H1 (cell line): ENCODE data around the gene MS4A18. TPM values are rescaled to one million over a fixed set of nuclear protein-coding genes. Genes with fewer than 3 reads are reported as not detected.

Experiments used
- CTCF ChIA-PET: fragments of 300-600 bp; sonication (Branson Sonifier 250); formaldehyde crosslinking; loops from one replicate; lab custom pipeline; 2021; ENCODE audit not compliant: partially characterized antibody; lab: Charles Lee
- POLR2A ChIA-PET: fragments of 300-600 bp; sonication (Branson Sonifier 250); formaldehyde crosslinking; loops from one replicate; lab custom pipeline; 2021; ENCODE audit warnings: inconsistent platforms; ENCODE audit not compliant: partially characterized antibody; lab: Charles Lee
- DNase-seq, 2 experiments: peaks; one replicate each; pipeline versions ENCODE4 v3.0.0 to v3.0.0-alpha.2; 2010 to 2022; ENCODE audit warnings: low spot score in 2 of 2, low read depth in 1 of 2, mixed read lengths in 1 of 2
- FAIRE-seq: peaks from 2 replicates; lab custom pipeline; 2011; peaks lifted over from hg19 to GRCh38; lab: Jason Lieb, UNC
- H2AFZ ChIP-seq: 2 replicates; pipeline ENCODE4 v1.8.1; 2012; ENCODE audit warnings: low read length, inconsistent platforms
- H2AK5ac ChIP-seq: 2 replicates; pipeline ENCODE4 v1.6.1; 2013; ENCODE audit warnings: low read depth, low read length
- H2BK120ac ChIP-seq: replicated peaks from 2 replicates; pipeline ENCODE3; 2013; ENCODE audit warnings: low read depth, low read length, inconsistent platforms
- H2BK12ac ChIP-seq: 2 replicates; pipeline ENCODE4 v1.6.1; 2013; ENCODE audit warnings: low read depth, low read length
- H2BK15ac ChIP-seq: 2 replicates; pipeline ENCODE4 v1.6.1; 2013; ENCODE audit warnings: low read length
- H2BK20ac ChIP-seq: 2 replicates; pipeline ENCODE4 v1.6.1; 2013; ENCODE audit warnings: low read length
- H2BK5ac ChIP-seq: 2 replicates; pipeline ENCODE4 v1.6.1; 2013; ENCODE audit warnings: low read depth, low read length
- H3K14ac ChIP-seq: 2 replicates; pipeline ENCODE4 v1.6.1; 2013; ENCODE audit warnings: inconsistent platforms; ENCODE audit not compliant: insufficient read length
- H3K18ac ChIP-seq: 2 replicates; pipeline ENCODE4 v1.6.1; 2013; ENCODE audit warnings: low read length; ENCODE audit errors: extremely low read depth
- H3K23ac ChIP-seq: 2 replicates; pipeline ENCODE4 v1.6.1; 2013; ENCODE audit warnings: inconsistent platforms; ENCODE audit not compliant: insufficient read length
- H3K23me2 ChIP-seq: 2 replicates; pipeline ENCODE4 v1.6.1; 2013; ENCODE audit warnings: low read depth, low read length
- H3K27ac ChIP-seq: 2 replicates; pipeline ENCODE4 v1.6.1; 2011; ENCODE audit warnings: low read depth, low read length, inconsistent platforms
- H3K27me3 ChIP-seq, 4 experiments: replicated peaks in 1 of 4; 1 replicate in 1 of 4; 2 replicates in 3 of 4; pipeline versions ENCODE4 v1.6.1 to v1.8.1; 2011 to 2013; ENCODE audit warnings: low read length in 3 of 4, mild to moderate bottlenecking in 3 of 4, inconsistent platforms in 2 of 4, mixed read lengths in 2 of 4, moderate library complexity in 1 of 4; ENCODE audit not compliant: control insufficient read depth in 3 of 4, insufficient read depth in 3 of 4; ENCODE audit errors: extremely low read depth in 1 of 4
- H3K36me3 ChIP-seq, 4 experiments: 2 replicates each; pipeline versions ENCODE4 v1.6.1 to v1.8.1; 2011 to 2013; ENCODE audit warnings: mild to moderate bottlenecking in 4 of 4, low read length in 3 of 4, moderate library complexity in 2 of 4, control low read depth in 1 of 4, inconsistent platforms in 1 of 4; ENCODE audit not compliant: insufficient read depth in 4 of 4, control insufficient read depth in 2 of 4
- H3K4ac ChIP-seq: replicated peaks from 2 replicates; pipeline ENCODE3; 2013; ENCODE audit warnings: low read length, low read depth, mixed read lengths, inconsistent platforms; ENCODE audit not compliant: insufficient read length
- H3K4me1 ChIP-seq, 4 experiments: replicated peaks in 1 of 4; 1 replicate in 1 of 4; 2 replicates in 3 of 4; pipeline versions ENCODE4 v1.6.1 to v1.8.1; 2011 to 2013; ENCODE audit warnings: low read length in 3 of 4, inconsistent platforms in 2 of 4, mixed read lengths in 1 of 4; ENCODE audit not compliant: insufficient read depth in 4 of 4, control insufficient read depth in 3 of 4
- H3K4me2 ChIP-seq, 2 experiments: 2 replicates each; pipeline versions ENCODE4 v1.6.1 to v1.8.1; 2011 to 2013; ENCODE audit warnings: low read depth in 2 of 2, low read length in 2 of 2, control low read depth in 1 of 2, inconsistent platforms in 1 of 2, mild to moderate bottlenecking in 1 of 2; ENCODE audit not compliant: insufficient read depth in 1 of 2
- H3K4me3 ChIP-seq, 4 experiments: fragments of 200-600, 300-600 bp in 1 of 4; sonication (generic), shearing (Covaris generic), sonication (Bioruptor Twin) in 1 of 4; 2 replicates each; pipeline versions ENCODE4 v1.5.1 to v1.8.1; 2011 to 2016; ENCODE audit warnings: low read length in 4 of 4, low read depth in 3 of 4, control low read depth in 2 of 4, inconsistent platforms in 2 of 4, mild to moderate bottlenecking in 2 of 4, mixed read lengths in 1 of 4, moderate library complexity in 1 of 4; ENCODE audit not compliant: insufficient read depth in 2 of 4; ENCODE audit errors: extremely low read depth in 1 of 4
- H3K56ac ChIP-seq: replicated peaks from 2 replicates; pipeline ENCODE3; 2013; ENCODE audit warnings: low read depth, mild to moderate bottlenecking, mixed read lengths, low read length, inconsistent platforms; ENCODE audit not compliant: insufficient read length
- H3K79me1 ChIP-seq: 2 replicates; pipeline ENCODE4 v1.6.1; 2013; ENCODE audit warnings: low read depth, low read length, control low read depth
- H3K79me2 ChIP-seq, 2 experiments: 2 replicates each; pipeline versions ENCODE4 v1.6.1 to v1.8.1; 2012 to 2013; ENCODE audit warnings: low read length in 2 of 2, mild to moderate bottlenecking in 2 of 2, inconsistent platforms in 1 of 2; ENCODE audit not compliant: insufficient read depth in 2 of 2, control insufficient read depth in 1 of 2
- H3K9ac ChIP-seq, 4 experiments: replicated peaks in 1 of 4; 1 replicate in 1 of 4; 2 replicates in 3 of 4; pipeline versions ENCODE4 v1.6.1 to v1.8.1; 2011 to 2013; ENCODE audit warnings: low read depth in 3 of 4, low read length in 3 of 4, control low read depth in 2 of 4, mild to moderate bottlenecking in 2 of 4, moderate library complexity in 2 of 4, inconsistent platforms in 1 of 4; ENCODE audit errors: extremely low read depth in 1 of 4
- H3K9me3 ChIP-seq, 2 experiments: 2 replicates each; pipeline versions ENCODE4 v1.6.1 to v1.8.1; 2012 to 2013; ENCODE audit warnings: mild to moderate bottlenecking in 2 of 2, moderate library complexity in 2 of 2, control low read depth in 1 of 2, inconsistent platforms in 1 of 2, low read depth in 1 of 2, low read length in 1 of 2, mixed read lengths in 1 of 2; ENCODE audit not compliant: insufficient read depth in 2 of 2
- H4K20me1 ChIP-seq, 2 experiments: replicated peaks in 1 of 2; 2 replicates each; pipeline versions ENCODE3 to v1.8.1; 2011 to 2013; ENCODE audit warnings: inconsistent platforms in 2 of 2, low read length in 2 of 2, mild to moderate bottlenecking in 1 of 2; ENCODE audit not compliant: insufficient read depth in 2 of 2, control insufficient read depth in 1 of 2
- H4K5ac ChIP-seq: 2 replicates; pipeline ENCODE4 v1.6.1; 2013; ENCODE audit warnings: low read length, low read depth, mixed read lengths, inconsistent platforms; ENCODE audit not compliant: insufficient read length
- H4K8ac ChIP-seq: 2 replicates; pipeline ENCODE4 v1.8.0; 2013; ENCODE audit warnings: mild to moderate bottlenecking, moderate library complexity, low read length, inconsistent platforms; ENCODE audit not compliant: insufficient read depth; ENCODE audit errors: extremely low read depth
- H4K91ac ChIP-seq: replicated peaks from 2 replicates; pipeline ENCODE3; 2013; ENCODE audit warnings: low read length, mixed read lengths, inconsistent platforms; ENCODE audit not compliant: insufficient read length
- ATF2 ChIP-seq: IDR thresholded peaks from 2 replicates; pipeline ENCODE4 v1.6.1; 2012; ENCODE audit warnings: low read length, inconsistent platforms
- EZH2 ChIP-seq: fragments of 200-600 bp; sonication (generic); IDR thresholded peaks from 2 replicates; pipeline ENCODE4 v1.7.1; 2012; ENCODE audit warnings: low read depth, mild to moderate bottlenecking, moderate library complexity, low read length, inconsistent platforms; ENCODE audit not compliant: severe bottlenecking
- GABPA ChIP-seq: IDR thresholded peaks from 2 replicates; pipeline ENCODE4 v1.6.1; 2011; ENCODE audit warnings: mild to moderate bottlenecking, low read length, moderate library complexity, borderline replicate concordance; ENCODE audit not compliant: insufficient read depth
- JUN ChIP-seq: IDR thresholded peaks from 2 replicates; pipeline ENCODE4 v1.6.1; 2011; ENCODE audit warnings: low read depth, mild to moderate bottlenecking, improper control_type of control experiment, low read length
- KDM4A ChIP-seq: IDR thresholded peaks from one replicate; pipeline ENCODE4 v1.7.1; 2012; ENCODE audit warnings: low read depth, mild to moderate bottlenecking, moderate library complexity, low read length, inconsistent platforms; ENCODE audit not compliant: severe bottlenecking
- PHF8 ChIP-seq: fragments of 200-600 bp; sonication (generic); conservative IDR thresholded peaks from 2 replicates; pipeline ENCODE4 v1.7.1; 2012; ENCODE audit warnings: low read depth, mild to moderate bottlenecking, inconsistent platforms, low read length, moderate library complexity
- POU5F1 ChIP-seq: IDR thresholded peaks from 2 replicates; pipeline ENCODE4 v1.6.1; 2011; ENCODE audit warnings: low read depth, mild to moderate bottlenecking, low read length, moderate library complexity
- SIN3A ChIP-seq, 2 experiments: IDR thresholded peaks in 1 of 2; conservative IDR thresholded peaks in 1 of 2; 2 replicates each; pipeline ENCODE4 v1.6.1; 2011 to 2012; ENCODE audit warnings: low read length in 2 of 2, improper control_type of control experiment in 1 of 2, low read depth in 1 of 2, mild to moderate bottlenecking in 1 of 2
- SP1 ChIP-seq: IDR thresholded peaks from 2 replicates; pipeline ENCODE4 v1.6.1; 2011; ENCODE audit warnings: low read depth, low read length
- TAF1 ChIP-seq: IDR thresholded peaks from 2 replicates; pipeline ENCODE4 v1.6.1; 2011; ENCODE audit warnings: mild to moderate bottlenecking, low read depth, low read length
- TCF12 ChIP-seq: IDR thresholded peaks from 2 replicates; pipeline ENCODE4 v1.6.1; 2011; ENCODE audit warnings: low read depth, mild to moderate bottlenecking, low read length
- YY1 ChIP-seq: IDR thresholded peaks from 2 replicates; pipeline ENCODE4 v1.6.1; 2011; ENCODE audit warnings: low read depth, mild to moderate bottlenecking, low read length
- WGBS, 2 experiments: shearing (Covaris generic) in 1 of 2; methylation state at CpG; one replicate each; pipeline versions ENCODE4 v1.1.6 to v1.1.7; 2013 to 2015; ENCODE audit warnings: low lambda C conversion rate in 2 of 2, mixed read lengths in 2 of 2, inconsistent platforms in 1 of 2, low coverage in 1 of 2, missing lambda C conversion rate in 1 of 2; ENCODE audit not compliant: insufficient replicate concordance in 2 of 2, insufficient coverage in 1 of 2, insufficient read length in 1 of 2; ENCODE audit errors: extremely low coverage in 1 of 2, missing lambda C conversion rate in 1 of 2; 5-methylcytosine and 5-hydroxymethylcytosine counted together
- polyA plus RNA-seq, 7 experiments: library from polyadenylated mRNA; depleted of rRNA in 3 of 7; stranded (reverse) in 5 of 7; unstranded in 2 of 7; fragments of >200 nt in 5 of 7; fragments of 200-250 nt in 2 of 7; gene quantifications; 1 replicate in 5 of 7; 2 replicates in 1 of 7; 4 replicates in 1 of 7; pipeline versions ENCODE4 v1.2.1 to v1.2.3, GENCODE V29; 2011 to 2013; ENCODE audit warnings: missing spikeins in 2 of 7, mixed read lengths in 2 of 7
- total RNA-seq: library from RNA; stranded (reverse); fragmentation: NEBNext Ultra II Directional; extraction: Animal tissue kit (Norgen Biotek cat#: 25700); gene quantifications from 2 replicates; pipeline ENCODE4 v1.2.1, GENCODE V29; 2021

Gene MS4A18
- total and polyA plus RNA-seq, 2 of the 8 experiments (the other 6 are each of a cell fraction or from before 2014, with no cell fraction given): not detected

GRCh38 chr11:60765355-60765754, 40.8 kb downstream of the MS4A18 start:
- CTCF ChIA-PET: interaction anchor here (0.6 to 8.3 kb wide), 16 partner anchors 9 to 421 kb away, joined by 3 to 145 read pairs (median 6); partner anchors contain the start of genes MS4A15 and MS4A8
- Histone ChIP-seq H2BK5ac (no peak overlapping the region), H3K9me3 (no peaks in the 10 kb centered on the region; a peak in 1 of 4 replicates)
- TF ChIP-seq JUN (no peak), ATF2 (no peak), TAF1 (no peak), SP1 (no peak), KDM4A (no peak), POU5F1 (no peak), SIN3A (conservative IDR thresholded peaks at IDR 0.05 in 1 of 2, IDR thresholded peaks at IDR 0.05 in 1 of 2; ENCODE audit: low read depth in 1 of 2, low read length in 2 of 2) (no peak), EZH2 (no peak), YY1 (no peak), GABPA (no peak), TCF12 (no peak), PHF8 (no peak)

More at GRCh38 chr11:60765355-60765754, 40.8 kb downstream of the MS4A18 start:
- Histone ChIP-seq H3K23me2 (no peaks in the 10 kb centered on the region), H4K20me1 (no peaks in the 10 kb centered on the region), H4K5ac (no peak overlapping the region), H3K9ac (no peak overlapping the region), H3K4me3 (no peak overlapping the region), H2BK20ac (no peak overlapping the region), H3K4me1 (peaks cover 0 to 1% (median 0%) of the 10 kb centered on the region in 4 experiments; a peak in 1 of 7 replicates), H3K4ac (no peak overlapping the region), H3K79me1 (no peaks in the 10 kb centered on the region), H3K56ac (no peak overlapping the region), H2AFZ (no peak overlapping the region), H3K4me2 (no peak overlapping the region), H3K23ac (no peak overlapping the region), H3K14ac (no peak overlapping the region), H4K8ac (no peak overlapping the region), H2AK5ac (no peak overlapping the region), H2BK120ac (no peak overlapping the region), H3K18ac (no peak overlapping the region), H2BK12ac (no peak overlapping the region), H3K27ac (no peak overlapping the region; the same call in 1 of the 2 replicates), H3K36me3 (no peaks in the 10 kb centered on the region), H3K79me2 (no peaks in the 10 kb centered on the region), H3K27me3 (peaks cover 0 to 11% (median 6%) of the 10 kb centered on the region in 4 experiments; a peak in 3 of 7 replicates), H2BK15ac (no peak overlapping the region), H4K91ac (no peak overlapping the region)
- WGBS, 2 experiments: 93% methylated on average over 5 of the region's 5 CpGs; no CpG with 5 or more reads in 1 of the 2 experiments
- POLR2A ChIA-PET: interaction anchor here (0.6 to 0.7 kb wide), 2 partner anchors 25 to 45 kb away, joined by 3 read pairs; no protein-coding TSS in a partner anchor
- FAIRE-seq (no peak), DNase-seq (no peak)
